Measurements from ENCODE around the gene CNGA1. TPM values are rescaled to one million over a fixed set of nuclear protein-coding genes. Genes with fewer than 3 reads are reported as not detected.

Gene CNGA1
- 2.0 TPM for total RNA-seq

- H3K36me3 ChIP-seq, result no peaks in the 10 kb centered on the region
- intact Hi-C loops (cut with DNase I), result no loop called here
- DNase-seq (ENCODE audit: extremely low spot score in 2 of 2), result no peak
- H3K4me1 ChIP-seq, result peaks cover 19% of the 10 kb centered on the region
- peak in 1 of 2 donors; percentile 56 for TF ChIP-seq POLR2AphosphoS5 (IDR thresholded peaks at IDR 0.05; ENCODE audit: insufficient read depth in 1 of 2, low read depth in 1 of 2)
- peak in 1 of 3 experiments; percentile 26 for TF ChIP-seq CTCF (IDR thresholded peaks at IDR 0.05)
- TF ChIP-seq POLR2A (IDR thresholded peaks at IDR 0.05), result no peak
- H3K9me3 ChIP-seq, result no peaks in the 10 kb centered on the region
- peak within 1 kb of the TSS; percentile 60 for H3K27ac ChIP-seq
- H3K27me3 ChIP-seq, result no peaks in the 10 kb centered on the region
- H3K4me3 ChIP-seq, result peak within 1 kb of the TSS; percentile 54 to 59
These were observed at the start of gene CNGA1, which contains the start of gene NIPAL1 for GRCh38 chr4:48016141-48017107. Gene CNGA1 (minus strand): TSS chr4:48016681. CDS start chr4:47952689, 63,992 bp downstream. Gene NIPAL1 (plus strand): TSS chr4:48016772. CDS start chr4:48016840, 68 bp downstream.

- intact Hi-C loops (cut with DNase I), result no loop called here
- Histone ChIP-seq H3K27me3 (no peaks in the 10 kb centered on the region), H3K27ac (no peak overlapping the region), H3K4me1 (no peaks in the 10 kb centered on the region), H3K9me3 (no peaks in the 10 kb centered on the region), H3K4me3 (no peak overlapping the region), H3K36me3 (no peaks in the 10 kb centered on the region)
- DNase-seq (ENCODE audit: extremely low spot score in 2 of 2), result no peak
- TF ChIP-seq POLR2A (IDR thresholded peaks at IDR 0.05) (no peak), POLR2AphosphoS5 (IDR thresholded peaks at IDR 0.05; ENCODE audit: insufficient read depth in 1 of 2, low read depth in 1 of 2) (no peak), CTCF (IDR thresholded peaks at IDR 0.05) (no peak)
These were observed 49.1 kb upstream of the CNGA1 start for GRCh38 chr4:48065587-48066052.

GRCh38 chr4:48064349-48064748 lies 47.9 kb upstream of the CNGA1 start:
- Histone ChIP-seq H3K4me3 (no peak overlapping the region), H3K36me3 (no peaks in the 10 kb centered on the region), H3K4me1 (no peaks in the 10 kb centered on the region), H3K27me3 (no peaks in the 10 kb centered on the region), H3K9me3 (no peaks in the 10 kb centered on the region), H3K27ac (no peak overlapping the region)
- intact Hi-C loops (cut with DNase I), result no loop called here
- DNase-seq (ENCODE audit: extremely low spot score in 2 of 2), result no peak
- no peak for TF ChIP-seq CTCF (IDR thresholded peaks at IDR 0.05)

- DNase-seq (ENCODE audit: extremely low spot score in 2 of 2), result no peak
- Histone ChIP-seq H3K27ac (no peak overlapping the region), H3K27me3 (no peaks in the 10 kb centered on the region), H3K4me1 (no peaks in the 10 kb centered on the region), H3K4me3 (no peak overlapping the region), H3K9me3 (no peaks in the 10 kb centered on the region), H3K36me3 (no peaks in the 10 kb centered on the region)
- intact Hi-C loops (cut with DNase I), result no loop called here
- TF ChIP-seq POLR2AphosphoS5 (IDR thresholded peaks at IDR 0.05; ENCODE audit: insufficient read depth in 1 of 2, low read depth in 1 of 2) (no peak), POLR2A (IDR thresholded peaks at IDR 0.05) (no peak), CTCF (IDR thresholded peaks at IDR 0.05) (no peak)
These were observed 42.4 kb upstream of the CNGA1 start for GRCh38 chr4:48058617-48059530.
